Measurements from ENCODE around the gene XCL1.

DNA sequence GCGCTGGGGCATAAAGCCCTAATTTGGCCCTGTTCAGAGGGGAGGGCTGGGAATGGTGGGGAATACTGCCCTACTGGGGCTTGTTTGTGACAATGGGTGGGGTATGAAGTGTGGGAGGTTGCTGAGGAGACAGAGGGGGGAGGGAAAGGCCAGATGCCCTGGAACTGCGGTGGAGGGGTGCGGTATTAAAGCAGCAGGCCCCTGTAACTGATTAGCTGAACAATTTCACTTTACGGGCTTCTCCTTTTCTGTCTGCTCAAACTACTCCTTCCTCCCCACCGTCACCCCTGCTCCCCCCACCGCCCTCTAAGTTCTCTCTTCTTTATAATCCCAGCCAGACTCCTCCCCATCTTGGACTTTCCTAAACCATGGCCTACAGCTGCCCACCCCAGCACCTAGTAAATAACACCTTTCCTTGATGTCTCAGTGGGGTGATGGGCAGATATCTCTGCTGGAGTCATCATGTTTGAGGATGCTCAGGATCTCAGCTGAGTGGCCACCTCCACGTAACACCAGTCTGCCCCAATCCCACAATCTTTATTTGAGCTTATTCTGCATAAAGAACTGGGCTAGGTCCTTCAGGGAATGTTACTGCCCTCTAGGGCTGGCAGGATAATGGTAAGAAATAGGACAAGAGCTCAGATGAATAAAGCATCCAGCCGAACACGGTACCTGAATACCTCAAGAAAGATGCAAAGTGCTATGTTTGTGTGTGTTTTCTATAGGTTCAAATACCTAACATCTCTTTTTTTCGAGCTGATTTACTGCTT, 33.5 kb downstream of the XCL1 start:
- TF ChIP-seq POLR2AphosphoS5 (IDR thresholded peaks at IDR 0.05; ENCODE audit: low read depth, low read length) (no peak), TAF1 (IDR thresholded peaks at IDR 0.05; ENCODE audit: borderline replicate concordance, insufficient read depth, low read length) (no peak), REST (IDR thresholded peaks at IDR 0.05; ENCODE audit: insufficient read depth in 1 of 2, low read depth in 2 of 2, low read length in 2 of 2) (no peak), SIN3A (IDR thresholded peaks at IDR 0.05; ENCODE audit: borderline replicate concordance, insufficient read depth, low read length) (no peak)
